ENCODE data around the gene NRXN2.

The NRXN2 gene

DNA sequence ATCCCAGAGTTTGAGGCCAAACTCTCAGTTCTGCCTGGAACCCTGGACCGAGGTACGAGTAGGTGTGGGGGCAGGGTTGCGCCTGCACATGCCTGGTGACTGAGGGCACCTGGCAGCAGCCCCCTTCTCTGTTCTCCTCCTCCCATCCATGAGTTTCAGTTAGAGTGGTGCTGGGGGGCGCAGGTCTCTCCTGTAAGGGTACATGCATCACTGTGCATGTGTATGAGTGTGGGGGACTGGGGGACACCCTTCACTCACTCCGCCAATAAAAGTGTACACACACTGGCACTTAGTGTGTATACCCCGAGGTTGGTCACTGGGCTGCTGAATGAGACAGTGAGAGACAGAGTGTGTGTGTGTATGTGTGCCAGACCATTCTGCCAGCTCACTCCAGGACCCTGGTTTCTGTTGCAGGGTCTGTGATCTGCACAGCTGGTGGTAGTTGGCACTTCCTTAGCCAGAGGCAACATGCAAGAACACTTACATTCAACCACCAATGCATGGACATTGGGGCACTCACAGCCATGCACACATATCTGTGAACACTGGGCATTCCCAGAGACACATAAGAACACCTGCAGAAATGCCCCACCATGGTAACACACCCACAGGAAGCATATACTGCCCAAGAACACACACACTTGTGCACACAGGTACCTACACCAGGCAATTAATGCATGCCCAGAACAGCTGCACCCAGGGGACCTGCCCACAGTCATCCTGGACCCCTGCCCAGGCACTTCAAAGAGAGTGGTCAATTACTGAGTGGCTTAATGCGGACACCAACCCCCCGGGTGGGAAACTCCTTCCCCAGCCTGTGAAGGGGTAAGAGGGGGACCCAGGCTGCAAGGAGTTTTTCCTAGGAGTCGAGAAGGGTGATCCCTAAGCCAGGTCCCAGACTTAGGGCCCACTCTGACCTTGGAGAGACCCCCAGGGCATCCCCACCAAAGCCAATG is 1.2 kb upstream of the NRXN2 start:
- H3K4me3 Mint-ChIP-seq, result peak overlapping the region; percentile 67
- peaks cover 10% of the 10 kb centered on the region for H3K36me3 Mint-ChIP-seq (ENCODE audit: low read depth)
- DNase-seq, result peak; percentile 24
- H3K27me3 Mint-ChIP-seq, result peaks cover 29% of the 10 kb centered on the region
- no peaks in the 10 kb centered on the region for H3K9me3 Mint-ChIP-seq
- H3K27ac Mint-ChIP-seq, result peak overlapping the region; percentile 3
- peaks cover 10% of the 10 kb centered on the region for H3K4me1 Mint-ChIP-seq (ENCODE audit: low read depth)

DNA sequence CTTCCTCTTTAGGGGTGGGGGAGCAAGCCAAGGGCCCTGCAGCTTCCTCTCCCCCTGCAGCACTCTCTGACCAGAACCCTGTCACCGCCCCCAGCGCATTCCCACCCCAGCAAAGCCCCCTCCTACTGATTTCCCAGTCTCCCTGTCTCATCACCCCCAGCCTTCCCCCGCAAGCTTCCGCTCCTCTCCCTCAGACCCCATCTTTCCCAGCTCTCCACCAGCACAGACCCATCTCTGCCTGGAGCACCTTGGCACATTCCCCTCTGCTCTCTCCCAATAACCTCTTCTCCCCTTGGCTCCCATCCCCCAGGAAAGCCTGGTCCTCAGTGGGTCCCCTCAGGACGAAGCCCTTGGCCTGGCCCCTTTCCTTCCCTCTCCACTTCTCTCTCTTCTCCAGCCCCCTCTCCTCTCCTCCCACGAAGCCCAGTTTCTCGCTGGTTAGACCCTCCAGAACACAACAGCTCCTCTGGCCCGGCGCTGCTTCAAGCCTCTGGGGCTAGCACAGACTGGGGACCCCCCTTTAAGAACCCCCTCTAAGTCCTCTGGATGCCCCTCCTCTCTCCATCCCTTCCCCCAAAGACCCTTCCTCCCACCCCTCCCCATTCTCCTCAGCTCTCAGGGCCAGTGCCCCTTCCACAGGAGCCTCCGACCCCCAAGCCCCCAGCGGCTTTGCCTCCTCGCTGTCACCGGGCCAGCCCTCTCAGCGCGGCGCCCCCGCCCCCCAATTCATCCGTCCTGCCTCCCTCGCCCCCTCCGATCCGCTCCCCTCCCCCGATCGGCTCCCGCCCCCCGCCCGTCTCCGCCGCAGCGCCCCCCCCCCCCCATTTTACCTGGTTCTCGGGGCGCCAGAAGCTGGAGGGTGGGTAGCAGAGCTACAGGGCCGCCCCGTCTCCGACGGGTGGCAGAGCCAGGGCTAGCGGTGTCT is 594 bp downstream of the NRXN2 start:
- peak; percentile 31 for DNase-seq
- Mint-ChIP-seq H3K27me3 (peaks cover 40% of the 10 kb centered on the region), H3K9me3 (no peaks in the 10 kb centered on the region), H3K36me3 (ENCODE audit: low read depth) (peaks cover 3% of the 10 kb centered on the region), H3K4me3 (no peak overlapping the region), H3K4me1 (ENCODE audit: low read depth) (peaks cover 10% of the 10 kb centered on the region), H3K27ac (no peak overlapping the region)

DNA sequence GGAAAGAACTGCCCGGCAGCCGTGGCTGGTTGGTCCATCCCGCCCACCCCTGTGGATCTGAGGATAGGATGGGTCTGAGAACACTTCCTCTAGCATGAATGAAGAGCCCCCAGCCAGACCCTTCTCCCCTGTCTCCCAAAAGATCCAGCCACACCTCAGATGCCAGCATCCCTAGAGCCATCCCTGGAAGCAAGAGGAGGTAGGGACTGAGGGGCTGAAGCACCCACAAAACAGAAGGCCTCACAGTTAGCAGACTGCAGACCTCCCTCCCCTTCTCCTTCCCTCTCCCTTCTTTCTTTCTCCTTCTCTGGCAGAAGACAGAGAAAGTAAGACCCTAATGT is 1.7 kb downstream of the NRXN2 start:
- Mint-ChIP-seq H3K4me1 (ENCODE audit: low read depth) (peaks cover 10% of the 10 kb centered on the region), H3K4me3 (no peak overlapping the region), H3K9me3 (no peaks in the 10 kb centered on the region), H3K27me3 (peaks cover 50% of the 10 kb centered on the region), H3K27ac (no peak overlapping the region), H3K36me3 (ENCODE audit: low read depth) (no peaks in the 10 kb centered on the region)
- no peak for DNase-seq

DNA sequence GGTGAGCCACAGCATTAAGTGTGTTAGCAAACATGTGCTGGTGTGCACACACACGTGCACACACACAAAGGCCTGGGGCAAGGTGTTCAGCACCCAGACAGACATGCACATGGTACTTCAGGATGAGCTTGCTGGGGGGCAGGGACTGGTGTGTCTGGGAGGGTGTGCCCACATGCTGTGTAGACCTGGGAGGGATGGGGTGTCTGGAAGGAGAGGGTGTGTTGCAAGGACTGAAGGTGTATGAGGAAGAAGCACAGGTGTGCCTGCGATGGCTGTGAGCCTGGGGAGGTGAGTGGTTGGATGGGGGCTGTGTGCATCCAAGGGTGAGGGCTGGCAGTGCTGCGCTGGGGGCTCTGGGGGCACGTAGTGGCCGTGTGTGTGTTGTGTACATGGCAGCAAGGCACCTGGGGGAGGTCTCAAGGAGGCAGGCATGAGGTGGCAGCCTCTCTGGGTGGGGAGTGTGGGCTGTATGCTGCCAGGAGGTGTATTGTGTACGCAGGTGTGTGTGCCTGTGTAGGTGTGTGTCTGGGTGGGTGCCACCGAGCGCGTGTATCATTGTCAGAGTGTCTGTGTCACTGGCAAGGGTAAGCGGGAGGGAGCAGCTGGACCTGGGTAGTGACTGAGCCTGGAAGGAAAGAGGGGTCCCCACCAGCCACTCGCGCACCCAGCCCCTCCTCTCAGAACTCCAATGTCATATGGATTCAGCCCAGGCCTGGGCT is 2.2 kb downstream of the NRXN2 start:
- H3K27ac Mint-ChIP-seq, result no peak overlapping the region
- peaks cover 55% of the 10 kb centered on the region for H3K27me3 Mint-ChIP-seq

DNA sequence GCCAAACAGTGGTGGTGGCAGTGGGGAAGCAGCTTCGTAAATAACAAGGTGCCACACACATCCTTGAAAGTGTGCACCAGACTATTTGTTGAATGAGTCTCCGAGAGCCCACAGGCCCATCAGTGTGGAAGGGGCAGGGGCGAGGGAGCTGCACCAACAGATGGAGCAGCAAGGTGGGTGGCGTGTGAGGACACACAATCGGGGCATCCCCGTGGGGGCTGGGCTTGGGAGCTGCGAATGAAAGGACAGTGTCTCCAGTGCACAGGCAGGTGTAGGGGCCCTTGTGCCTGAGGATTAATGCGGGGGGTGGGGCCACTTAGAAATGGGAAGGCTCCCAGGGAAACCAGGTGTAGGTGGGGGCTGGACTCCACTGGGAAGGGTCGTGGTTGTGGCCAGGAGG is 2.8 kb downstream of the NRXN2 start:
- Mint-ChIP-seq H3K27ac (no peak overlapping the region), H3K9me3 (no peaks in the 10 kb centered on the region), H3K4me3 (no peak overlapping the region), H3K27me3 (peaks cover 62% of the 10 kb centered on the region), H3K36me3 (ENCODE audit: low read depth) (no peaks in the 10 kb centered on the region), H3K4me1 (ENCODE audit: low read depth) (peaks cover 8% of the 10 kb centered on the region)
- DNase-seq, result no peak

More for the DNA sequence above, 2.2 kb downstream of the NRXN2 start:
- Mint-ChIP-seq H3K4me3 (no peak overlapping the region), H3K36me3 (ENCODE audit: low read depth) (no peaks in the 10 kb centered on the region), H3K9me3 (no peaks in the 10 kb centered on the region), H3K4me1 (ENCODE audit: low read depth) (peaks cover 10% of the 10 kb centered on the region)
- DNase-seq, result no peak

DNA sequence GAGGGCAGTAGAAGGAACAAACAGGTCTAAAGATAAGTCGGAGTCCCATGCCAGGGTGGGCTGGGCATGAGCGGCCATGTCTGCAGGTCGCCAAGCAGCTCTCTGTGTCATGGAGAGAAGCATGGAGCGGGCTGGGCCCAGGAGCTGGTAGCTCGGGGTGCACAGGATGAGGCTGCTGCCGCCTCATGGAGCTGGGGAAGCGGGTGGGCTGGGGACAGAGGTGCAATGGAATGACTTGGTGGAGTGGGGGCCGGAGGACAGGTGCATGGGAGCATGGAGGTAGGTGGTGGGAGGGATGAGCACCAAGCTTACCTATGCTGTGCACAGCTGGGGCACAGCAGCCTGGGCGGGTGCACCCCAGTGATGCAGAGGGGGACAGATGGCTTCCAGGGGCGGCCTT is 3.6 kb downstream of the NRXN2 start:
- Mint-ChIP-seq H3K27ac (no peak overlapping the region), H3K4me1 (ENCODE audit: low read depth) (peaks cover 6% of the 10 kb centered on the region), H3K27me3 (peaks cover 69% of the 10 kb centered on the region), H3K9me3 (no peaks in the 10 kb centered on the region), H3K4me3 (no peak overlapping the region), H3K36me3 (ENCODE audit: low read depth) (no peaks in the 10 kb centered on the region)
- DNase-seq, result no peak

DNA sequence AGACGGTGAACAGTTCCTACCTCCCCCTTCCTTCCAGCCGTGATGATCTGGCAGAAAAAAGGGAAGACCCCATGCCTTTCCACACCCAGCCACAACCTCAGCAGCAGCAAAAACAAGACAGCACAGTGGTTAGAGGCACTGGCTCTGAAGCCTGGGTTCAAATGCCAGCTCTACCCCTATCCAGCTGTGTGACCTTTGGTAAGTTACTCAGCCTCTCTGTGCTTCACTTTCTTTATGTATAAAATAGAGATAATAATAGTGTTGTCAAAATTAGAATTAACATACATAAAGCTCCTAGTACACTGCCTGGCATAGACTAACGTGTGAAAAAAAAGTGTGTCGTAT is 4.2 kb downstream of the NRXN2 start:
- Mint-ChIP-seq H3K4me1 (ENCODE audit: low read depth) (peaks cover 3% of the 10 kb centered on the region), H3K4me3 (no peak overlapping the region), H3K27me3 (peaks cover 76% of the 10 kb centered on the region), H3K36me3 (ENCODE audit: low read depth) (no peaks in the 10 kb centered on the region), H3K27ac (no peak overlapping the region), H3K9me3 (no peaks in the 10 kb centered on the region)
- no peak for DNase-seq

DNA sequence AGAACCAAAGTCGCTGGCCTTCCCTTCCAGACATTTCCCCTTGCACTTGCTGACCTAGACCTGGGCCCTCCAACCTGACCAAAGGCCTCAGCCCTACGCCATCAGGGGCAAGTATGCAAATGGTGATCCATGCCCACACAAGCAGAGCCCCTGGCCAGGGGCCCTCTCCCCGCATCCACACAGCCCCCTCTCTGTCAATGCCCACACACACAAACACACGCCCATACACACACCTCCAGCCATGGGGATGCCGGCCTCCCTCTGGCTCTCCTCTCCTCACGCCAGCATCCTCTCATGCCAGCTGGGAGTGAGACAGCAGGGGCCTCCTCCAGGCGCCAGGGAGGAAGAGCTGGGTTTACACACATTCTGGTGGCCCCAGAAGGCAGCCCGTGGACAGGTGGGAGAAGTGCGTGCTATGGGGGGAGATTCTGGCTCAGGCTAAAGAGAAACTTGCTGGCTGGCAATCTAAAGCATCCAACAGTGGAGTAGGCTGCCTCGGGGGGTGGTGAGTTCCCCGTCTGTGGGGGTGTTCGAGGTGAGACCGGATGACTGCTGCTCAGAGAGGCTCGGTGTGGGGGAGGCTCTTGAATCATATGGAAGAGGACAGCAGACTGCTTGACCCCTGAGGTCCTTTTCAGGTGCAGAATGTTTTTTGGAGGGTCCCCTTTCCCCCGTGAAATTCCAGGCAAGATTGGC is 4.8 kb downstream of the NRXN2 start:
- H3K27ac Mint-ChIP-seq, result no peak overlapping the region
- H3K36me3 Mint-ChIP-seq (ENCODE audit: low read depth), result no peaks in the 10 kb centered on the region
- peaks cover 76% of the 10 kb centered on the region for H3K27me3 Mint-ChIP-seq
- no peaks in the 10 kb centered on the region for H3K9me3 Mint-ChIP-seq
- H3K4me1 Mint-ChIP-seq (ENCODE audit: low read depth), result no peaks in the 10 kb centered on the region
- DNase-seq, result no peak
- no peak overlapping the region for H3K4me3 Mint-ChIP-seq

DNA sequence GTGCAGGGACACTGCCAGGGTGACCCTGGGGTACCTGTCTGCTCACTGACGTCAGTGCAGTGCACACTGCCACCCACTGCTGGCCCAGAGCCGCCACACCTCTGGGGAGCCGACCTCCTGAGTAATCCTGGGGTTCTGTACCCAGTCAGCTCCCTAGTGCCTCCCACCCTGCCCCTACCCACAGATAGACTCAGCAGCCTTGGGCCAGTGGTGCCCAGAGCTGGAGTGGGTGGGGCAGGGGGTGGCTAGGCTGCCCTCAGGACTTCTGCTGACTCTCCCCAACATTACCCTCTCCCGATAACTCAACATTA is 5.8 kb downstream of the NRXN2 start:
- Mint-ChIP-seq H3K4me1 (ENCODE audit: low read depth) (peaks cover 3% of the 10 kb centered on the region), H3K27me3 (peaks cover 77% of the 10 kb centered on the region), H3K36me3 (ENCODE audit: low read depth) (no peaks in the 10 kb centered on the region), H3K9me3 (no peaks in the 10 kb centered on the region), H3K27ac (no peak overlapping the region), H3K4me3 (no peak overlapping the region)
- DNase-seq, result no peak

DNA sequence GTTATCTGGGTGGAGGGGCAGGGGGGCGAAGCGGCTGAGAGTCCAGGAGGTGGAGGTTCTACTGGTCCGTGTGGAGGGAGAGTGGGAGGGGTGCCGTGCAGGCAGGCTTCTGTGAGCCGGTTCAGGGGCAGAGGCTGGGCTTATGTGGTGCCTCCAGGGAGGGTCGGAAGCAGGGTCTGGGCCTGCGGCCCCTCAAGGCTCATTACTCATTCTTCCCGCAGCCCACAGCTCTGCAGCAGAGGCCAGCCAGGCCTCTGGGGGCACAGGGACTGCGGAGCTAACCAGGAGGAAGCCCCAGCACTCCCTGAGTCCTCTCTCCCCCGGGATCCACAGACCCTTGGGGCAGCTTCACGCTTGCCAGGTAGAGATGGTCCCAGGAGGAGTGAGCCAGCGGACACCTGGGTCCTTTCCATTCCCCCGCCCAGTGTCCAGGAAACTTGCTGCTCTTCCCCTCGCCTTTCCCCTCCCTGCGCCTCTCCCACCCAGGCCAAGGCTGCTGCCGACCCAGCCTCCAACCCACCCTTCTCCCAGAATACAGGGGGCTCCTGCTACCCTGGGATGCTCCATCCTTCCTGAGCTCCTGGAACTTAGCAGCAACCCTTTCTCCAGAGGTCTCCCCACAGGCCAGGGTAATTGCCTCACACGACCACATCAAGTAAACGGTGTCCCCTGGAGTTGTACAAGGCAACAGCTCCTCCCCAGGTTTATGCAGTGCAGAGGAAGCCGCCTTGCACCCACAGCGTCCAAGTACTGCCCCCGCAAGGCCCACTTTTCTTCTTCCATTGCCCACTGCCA is 6.3 kb downstream of the NRXN2 start:
- H3K9me3 Mint-ChIP-seq, result no peaks in the 10 kb centered on the region
- no peak for DNase-seq
- H3K36me3 Mint-ChIP-seq (ENCODE audit: low read depth), result no peaks in the 10 kb centered on the region
- peaks cover 77% of the 10 kb centered on the region for H3K27me3 Mint-ChIP-seq
- H3K4me1 Mint-ChIP-seq (ENCODE audit: low read depth), result peaks cover 9% of the 10 kb centered on the region
- H3K27ac Mint-ChIP-seq, result no peak overlapping the region
- H3K4me3 Mint-ChIP-seq, result no peak overlapping the region

DNA sequence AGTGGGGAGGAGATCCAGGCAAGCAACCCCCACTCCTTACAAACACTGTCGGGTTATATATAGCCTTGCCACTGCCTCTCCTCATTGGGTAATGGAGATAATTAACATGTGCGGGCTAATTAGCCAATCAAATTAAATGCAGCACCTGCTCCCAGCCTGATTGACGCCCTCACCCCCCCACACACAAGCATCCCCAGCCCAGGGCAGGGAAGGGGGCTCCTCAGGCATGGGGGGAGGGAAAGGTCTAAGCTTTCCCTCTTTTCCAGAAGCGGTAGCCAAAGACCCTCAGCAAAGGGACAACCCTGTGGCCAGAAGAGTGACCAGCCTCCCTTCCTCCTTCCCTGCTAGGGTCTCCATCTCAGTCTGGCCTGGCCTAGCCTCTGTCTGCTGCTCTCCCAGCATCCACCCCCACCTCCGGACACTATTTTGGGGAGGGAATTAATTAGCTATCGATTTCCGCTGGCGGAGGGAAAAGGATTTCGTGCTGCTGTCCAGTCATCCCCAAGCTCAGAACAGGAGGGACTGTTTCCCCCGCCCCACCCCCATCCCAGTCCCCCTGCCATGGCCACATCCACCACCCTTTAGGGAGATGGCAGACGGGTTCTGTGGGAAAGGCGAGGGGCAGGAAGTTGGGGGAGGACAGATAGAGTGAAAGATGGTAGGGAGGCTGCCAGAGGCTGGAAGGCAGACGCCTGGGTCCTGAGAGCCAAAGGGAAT is 7.1 kb downstream of the NRXN2 start:
- no peaks in the 10 kb centered on the region for H3K36me3 Mint-ChIP-seq (ENCODE audit: low read depth)
- no peak for DNase-seq
- no peak overlapping the region for H3K4me3 Mint-ChIP-seq

DNA sequence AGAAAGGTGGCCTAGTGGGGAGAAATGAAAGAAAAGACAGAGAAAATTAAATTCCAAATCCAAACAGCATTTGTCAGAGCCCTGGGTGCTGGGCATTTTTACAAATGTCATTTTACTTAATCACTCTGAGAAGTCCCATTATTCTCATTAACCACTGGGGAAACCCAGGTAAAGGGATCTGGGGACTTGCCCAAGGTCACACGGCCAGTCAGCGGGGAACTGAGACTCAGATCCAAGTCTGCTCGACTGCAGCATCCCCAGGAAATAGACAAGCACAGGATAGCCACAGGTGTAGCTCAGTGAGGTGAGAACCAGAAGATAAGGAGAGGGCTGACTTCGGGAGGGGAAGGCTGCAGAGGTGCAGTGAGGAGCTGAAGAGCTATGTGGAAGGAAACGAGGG is 7.9 kb downstream of the NRXN2 start:
- H3K9me3 Mint-ChIP-seq, result no peaks in the 10 kb centered on the region
- DNase-seq, result no peak
- H3K4me1 Mint-ChIP-seq (ENCODE audit: low read depth), result peaks cover 16% of the 10 kb centered on the region
- H3K4me3 Mint-ChIP-seq, result no peak overlapping the region
- H3K36me3 Mint-ChIP-seq (ENCODE audit: low read depth), result no peaks in the 10 kb centered on the region
- peaks cover 77% of the 10 kb centered on the region for H3K27me3 Mint-ChIP-seq
- no peak overlapping the region for H3K27ac Mint-ChIP-seq

More for the DNA sequence above, 7.1 kb downstream of the NRXN2 start:
- Mint-ChIP-seq H3K27me3 (peaks cover 77% of the 10 kb centered on the region), H3K9me3 (no peaks in the 10 kb centered on the region), H3K27ac (no peak overlapping the region), H3K4me1 (ENCODE audit: low read depth) (peaks cover 14% of the 10 kb centered on the region)

DNA sequence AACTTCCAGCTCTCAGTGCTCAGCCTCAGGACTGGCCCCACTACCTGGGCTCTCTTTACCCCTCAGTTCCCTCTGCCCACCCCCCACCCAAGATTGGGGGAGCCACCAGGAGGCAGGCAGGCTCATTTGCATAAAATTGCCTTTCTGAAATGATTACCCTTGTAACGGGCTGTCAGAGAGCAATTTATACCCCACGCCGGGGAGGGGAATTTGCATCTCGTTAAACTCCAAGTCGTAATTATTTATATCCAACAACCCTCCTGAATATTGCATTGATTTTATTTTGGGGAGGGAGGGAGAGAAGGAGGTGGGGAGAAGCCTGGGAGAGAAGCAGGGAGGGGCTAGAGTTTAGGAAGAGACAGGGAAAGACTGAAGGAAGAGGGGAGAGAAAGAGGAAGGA is 8.3 kb downstream of the NRXN2 start:
- Mint-ChIP-seq H3K9me3 (no peaks in the 10 kb centered on the region), H3K4me3 (no peak overlapping the region), H3K27ac (peak overlapping the region; percentile 7), H3K27me3 (peaks cover 78% of the 10 kb centered on the region), H3K36me3 (ENCODE audit: low read depth) (no peaks in the 10 kb centered on the region), H3K4me1 (ENCODE audit: low read depth) (peaks cover 16% of the 10 kb centered on the region)
- no peak for DNase-seq

Measured in activated T-cell treated with anti-CD3 and anti-CD28 coated beads, Interleukin-2, amount 50 U/mL, for 24 hours (primary cell).